Measurements from ENCODE around the gene EYS.

GRCh38 chr6:64404396-64404795, 1302.6 kb downstream of the EYS start:
- TF ChIP-seq EZH2phosphoT487 (IDR thresholded peaks at IDR 0.05; ENCODE audit: insufficient read depth, low read depth) (no peak), EZH2 (IDR thresholded peaks at IDR 0.05; ENCODE audit: insufficient read depth, poor library complexity, severe bottlenecking) (no peak)

Measured in GM23248 (cell line).